Activated effector memory CD4-positive, alpha-beta T cell treated with anti-CD3 and anti-CD28 coated beads, Interleukin-2, amount 50 U/mL, for 16 hours (primary cell): ENCODE results near the gene GPR62.
A peak's percentile ranks its signal among the peaks of the same experiment; 100 is the strongest.

Source experiments
- DNase-seq: peaks from one replicate; pipeline ENCODE4 v3.0.0-alpha.2; 2020

The GPR62 gene

DNA sequence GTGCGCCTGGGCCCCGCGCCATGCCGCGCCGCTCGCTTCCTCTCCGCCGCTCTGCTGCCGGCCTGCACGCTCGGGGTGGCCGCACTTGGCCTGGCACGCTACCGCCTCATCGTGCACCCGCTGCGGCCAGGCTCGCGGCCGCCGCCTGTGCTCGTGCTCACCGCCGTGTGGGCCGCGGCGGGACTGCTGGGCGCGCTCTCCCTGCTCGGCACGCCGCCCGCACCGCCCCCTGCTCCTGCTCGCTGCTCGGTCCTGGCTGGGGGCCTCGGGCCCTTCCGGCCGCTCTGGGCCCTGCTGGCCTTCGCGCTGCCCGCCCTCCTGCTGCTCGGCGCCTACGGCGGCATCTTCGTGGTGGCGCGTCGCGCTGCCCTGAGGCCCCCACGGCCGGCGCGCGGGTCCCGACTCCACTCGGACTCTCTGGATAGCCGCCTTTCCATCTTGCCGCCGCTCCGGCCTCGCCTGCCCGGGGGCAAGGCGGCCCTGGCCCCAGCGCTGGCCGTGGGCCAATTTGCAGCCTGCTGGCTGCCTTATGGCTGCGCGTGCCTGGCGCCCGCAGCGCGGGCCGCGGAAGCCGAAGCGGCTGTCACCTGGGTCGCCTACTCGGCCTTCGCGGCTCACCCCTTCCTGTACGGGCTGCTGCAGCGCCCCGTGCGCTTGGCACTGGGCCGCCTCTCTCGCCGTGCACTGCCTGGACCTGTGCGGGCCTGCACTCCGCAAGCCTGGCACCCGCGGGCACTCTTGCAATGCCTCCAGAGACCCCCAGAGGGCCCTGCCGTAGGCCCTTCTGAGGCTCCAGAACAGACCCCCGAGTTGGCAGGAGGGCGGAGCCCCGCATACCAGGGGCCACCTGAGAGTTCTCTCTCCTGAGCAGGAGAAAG lies 951 bp downstream of the GPR62 start:
- peak; percentile 74 for DNase-seq

DNA sequence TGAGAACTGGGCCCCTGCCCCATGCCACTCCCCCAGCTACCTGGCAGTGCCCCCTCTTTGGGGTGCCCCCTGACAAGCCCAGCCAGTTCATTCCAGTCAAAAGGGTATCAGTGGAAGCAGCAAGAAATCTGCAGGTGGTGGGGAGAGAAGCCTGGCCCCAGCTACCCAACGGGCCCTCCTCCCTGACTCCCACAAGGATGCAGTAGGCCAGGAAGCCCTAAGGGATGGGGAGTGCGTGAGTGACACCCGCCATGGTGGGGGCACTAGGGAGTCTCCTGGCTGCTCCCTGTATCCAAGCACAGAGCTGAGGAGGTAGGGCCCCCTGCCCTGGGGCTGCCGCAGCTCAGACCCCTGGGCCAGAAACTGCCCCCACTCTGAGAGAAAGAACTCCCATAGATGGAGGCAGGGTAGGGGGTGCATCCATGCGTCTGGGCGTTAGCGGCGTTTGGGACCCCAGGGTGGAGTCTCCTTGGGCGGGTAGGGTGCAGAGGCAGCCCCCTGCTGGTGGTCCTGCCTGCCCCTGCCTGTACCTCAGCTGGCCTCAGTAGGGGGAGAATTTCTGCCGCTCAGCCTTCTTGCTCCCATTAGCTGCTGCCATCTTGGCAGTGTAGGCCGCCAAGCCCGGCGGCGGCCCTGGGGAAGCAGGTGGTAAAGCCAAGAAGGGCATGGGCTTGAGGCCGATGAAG lies 2.5 kb downstream of the GPR62 start:
- DNase-seq = no peak

DNA sequence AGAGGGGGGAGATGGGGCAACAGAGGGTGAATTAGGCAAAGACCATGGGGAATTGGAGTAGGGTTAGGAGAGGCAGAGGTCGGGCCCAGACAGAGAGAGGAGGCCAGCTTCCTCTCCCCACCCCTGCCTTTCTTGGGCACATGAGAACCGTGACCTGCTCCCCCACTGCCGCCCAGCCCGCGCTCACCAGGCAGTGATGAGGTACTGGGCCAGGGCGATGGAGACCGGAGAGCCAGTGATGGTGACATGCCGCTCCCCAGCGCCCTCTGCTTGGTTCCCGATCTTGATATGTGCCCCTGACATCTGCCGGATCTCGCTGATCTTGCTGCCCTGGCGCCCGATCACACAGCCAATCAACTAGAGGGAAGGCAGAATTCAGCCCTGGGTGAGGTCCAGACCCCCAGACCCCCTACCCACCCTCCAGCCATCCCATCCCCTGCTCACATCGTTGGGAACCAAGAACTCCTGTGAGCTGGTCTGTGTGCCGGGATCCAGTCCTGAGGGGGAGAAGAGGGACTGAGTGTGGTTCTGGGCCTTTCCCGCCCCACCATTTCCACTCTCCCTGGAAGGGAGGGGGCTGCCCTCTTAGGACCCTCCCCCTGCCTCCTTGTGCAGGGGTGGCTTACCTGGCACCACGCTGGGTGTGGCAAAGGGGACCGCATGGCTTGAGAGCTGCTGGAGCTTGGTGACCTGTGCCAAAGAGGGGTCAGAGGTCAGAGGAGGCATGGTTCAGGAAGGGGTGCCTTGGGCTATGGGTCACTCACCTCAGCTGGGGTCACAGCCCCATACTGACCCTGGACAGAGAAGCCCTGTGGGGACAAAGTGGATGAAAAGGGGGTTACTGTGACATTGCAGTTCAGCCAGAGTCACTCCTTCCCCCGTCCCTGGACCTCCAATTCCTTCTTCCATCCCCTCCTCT lies 3.7 kb downstream of the GPR62 start:
- no peak for DNase-seq

DNA sequence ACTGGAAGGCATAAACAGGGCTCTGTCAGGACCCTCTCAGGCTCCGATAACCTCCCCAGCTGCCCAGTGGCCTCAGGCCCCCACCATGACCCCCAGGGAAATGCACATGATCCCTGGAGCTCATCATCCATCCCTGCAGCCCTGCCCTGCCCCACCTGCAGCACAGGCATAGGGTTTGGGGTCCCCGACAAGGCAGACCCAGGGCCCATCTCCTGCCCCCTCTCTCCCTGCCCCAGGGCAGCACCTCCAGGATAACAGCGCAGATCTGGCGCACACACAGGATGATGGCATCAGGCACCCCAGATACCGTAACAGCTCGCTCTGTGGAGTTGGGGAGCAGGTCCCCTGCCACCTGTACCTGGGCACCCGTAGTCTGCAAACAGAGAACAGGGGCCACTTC lies 4.5 kb downstream of the GPR62 start:
- no peak for DNase-seq

DNA sequence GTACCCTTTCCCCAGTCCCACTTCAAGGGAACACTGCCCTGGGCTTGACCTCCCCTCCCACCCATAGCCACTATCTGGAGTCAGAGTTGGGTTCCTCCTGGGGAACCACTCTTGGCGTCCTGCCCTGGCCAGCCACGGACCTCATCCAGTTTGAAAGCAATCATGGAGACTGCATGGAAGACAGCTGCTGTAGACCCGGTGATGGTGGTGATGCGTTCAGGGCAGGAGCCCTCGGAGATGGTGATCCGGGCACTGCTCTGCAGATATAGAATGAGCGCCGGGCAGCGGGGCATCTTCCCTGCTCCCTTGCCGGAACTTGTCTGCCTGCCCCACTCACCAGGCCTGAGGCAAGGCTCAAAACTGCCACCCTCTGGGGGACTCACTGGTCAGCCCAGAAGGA lies 5.2 kb downstream of the GPR62 start:
- DNase-seq = no peak

DNA sequence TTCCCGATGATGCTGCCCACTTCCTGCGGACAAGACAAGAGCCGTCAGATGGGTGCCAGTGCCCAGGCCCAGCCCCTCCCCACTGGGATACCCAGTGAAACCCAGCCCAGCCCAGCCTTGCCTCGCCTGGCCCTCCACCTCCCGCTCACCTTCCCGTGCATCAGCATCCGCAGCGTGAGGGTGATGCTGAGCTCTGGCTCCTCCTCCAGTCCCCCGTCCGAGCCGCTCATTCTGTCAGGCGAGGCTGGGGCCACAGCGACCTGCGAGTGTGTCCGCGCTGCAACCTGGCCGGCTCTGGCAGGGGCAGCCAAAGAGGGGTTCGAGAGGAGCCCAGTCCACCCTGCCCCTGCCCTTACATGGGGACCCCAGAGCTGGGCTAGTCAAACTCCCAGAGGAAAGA lies 5.8 kb downstream of the GPR62 start:
- no peak for DNase-seq

DNA sequence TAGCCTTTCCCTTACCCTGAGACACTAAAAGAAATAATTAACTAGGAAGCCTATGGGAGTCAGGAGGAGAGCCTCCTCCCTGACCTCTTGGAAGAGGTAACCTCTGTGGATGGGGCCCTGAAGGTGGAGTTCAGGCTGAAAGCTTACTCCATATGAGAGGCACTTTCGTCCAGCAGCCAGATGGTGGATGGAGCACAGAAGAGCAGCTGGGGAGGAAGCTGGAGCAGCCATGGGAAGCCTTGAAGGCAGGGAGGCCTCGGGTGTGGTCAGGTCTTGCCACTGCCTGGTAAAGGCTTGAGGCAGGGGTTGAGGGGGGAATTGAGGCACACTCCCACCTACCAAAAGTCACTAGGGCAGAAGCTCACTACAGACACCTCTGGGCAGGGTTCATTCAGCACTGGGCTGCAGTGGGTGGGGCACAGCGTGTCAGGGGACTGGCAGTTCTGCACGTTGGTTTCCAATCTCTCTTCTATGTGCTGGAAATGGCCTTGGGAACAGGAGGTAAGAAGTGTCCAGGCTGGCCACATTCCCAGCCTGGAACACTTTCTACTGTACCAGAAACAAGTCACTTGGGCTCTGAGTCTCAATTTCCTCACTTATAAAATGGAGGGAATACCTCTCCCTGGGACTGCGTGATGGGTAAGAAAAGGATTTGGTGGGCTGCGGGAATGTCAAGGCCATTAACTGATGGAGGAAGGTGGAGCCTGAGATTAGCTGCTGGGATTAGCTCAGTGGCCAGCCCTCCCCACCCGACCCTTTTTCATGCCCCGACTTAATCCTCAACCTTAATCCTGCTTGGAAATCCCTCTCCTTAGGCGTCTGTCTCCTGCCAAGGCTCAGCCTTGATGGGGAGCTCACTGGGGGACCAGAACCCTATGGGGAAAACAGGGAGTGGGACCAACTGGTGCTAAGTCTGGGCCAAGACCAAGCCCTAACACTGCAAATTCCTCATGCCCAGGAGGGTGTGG lies 6.7 kb downstream of the GPR62 start:
- DNase-seq = no peak

DNA sequence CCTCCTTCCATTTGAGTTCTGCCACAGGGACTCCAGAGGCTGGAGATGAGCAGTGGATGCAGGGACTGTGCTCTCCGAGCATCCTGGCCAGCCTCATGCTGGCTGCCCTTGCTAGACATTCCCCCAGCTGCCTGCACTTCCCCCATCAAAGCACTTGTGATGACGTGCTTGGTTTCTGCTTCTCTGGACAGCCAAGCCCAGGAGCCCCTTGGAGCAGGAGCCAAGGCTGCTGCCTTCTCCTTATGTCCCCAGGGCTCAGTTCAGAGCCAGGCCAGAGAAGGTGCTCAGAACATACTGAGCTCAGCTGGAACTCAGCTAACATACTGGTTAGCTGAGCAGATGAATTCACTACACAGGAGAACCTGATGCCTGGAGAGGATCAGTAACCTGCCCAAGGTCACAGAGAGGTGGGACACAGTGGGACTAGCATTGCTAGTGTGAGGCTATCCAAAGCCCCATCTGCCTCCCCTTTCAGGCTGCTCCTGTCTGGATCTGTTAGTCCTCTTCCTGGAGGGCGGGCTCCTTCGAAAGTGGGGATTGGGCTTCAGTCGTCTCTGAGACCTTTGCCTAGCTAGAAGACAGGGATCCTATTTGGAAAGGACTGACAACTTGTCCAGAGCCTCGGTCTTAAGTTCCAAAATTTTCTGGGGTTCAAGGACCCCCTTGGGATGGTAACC lies 7.8 kb downstream of the GPR62 start:
- DNase-seq = no peak

DNA sequence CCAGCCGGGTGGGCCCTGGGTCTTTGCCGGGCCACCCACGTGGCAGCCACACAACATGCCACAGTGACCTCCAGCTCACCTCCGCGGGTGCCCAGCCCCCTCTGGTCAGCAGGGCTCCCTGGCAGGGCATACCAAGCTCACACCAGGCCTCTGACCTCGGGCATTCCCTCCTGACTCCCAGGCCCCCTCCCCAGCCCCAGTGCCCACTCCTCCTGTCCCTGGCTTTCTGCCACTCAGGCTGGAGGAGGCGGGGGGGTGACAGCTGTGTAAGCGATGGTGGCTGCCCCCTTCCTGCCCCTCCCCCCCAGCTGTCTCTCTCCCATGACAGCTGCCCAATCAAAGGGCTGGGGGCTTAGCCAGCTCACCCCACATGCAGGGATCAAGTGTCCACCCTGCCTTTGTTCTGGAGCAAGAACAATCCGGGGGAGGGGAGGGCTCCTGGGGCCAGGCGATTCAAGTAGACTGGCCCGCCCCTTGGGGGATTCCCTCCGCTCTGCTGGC lies 8.8 kb downstream of the GPR62 start:
- no peak for DNase-seq

DNA sequence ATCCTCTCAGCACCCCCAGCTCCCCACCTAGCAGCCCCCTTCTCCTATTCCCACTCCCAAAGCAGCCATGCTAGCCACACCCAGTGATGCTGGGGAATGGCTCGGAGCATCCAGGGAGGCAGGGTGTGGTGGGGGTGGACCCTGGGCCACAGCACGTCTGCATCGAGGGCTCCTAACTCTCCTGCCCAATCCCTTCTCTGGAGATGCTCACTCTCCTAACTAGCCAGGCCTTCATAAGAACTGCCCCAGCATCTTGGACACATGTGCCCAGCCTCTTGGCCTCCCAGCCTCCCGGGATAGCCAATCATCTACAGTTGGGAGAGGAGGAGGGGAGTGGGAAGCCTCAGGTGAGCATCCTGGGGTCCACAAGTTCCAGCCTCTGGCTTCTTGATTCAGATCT lies 9.3 kb downstream of the GPR62 start:
- DNase-seq = no peak

DNA sequence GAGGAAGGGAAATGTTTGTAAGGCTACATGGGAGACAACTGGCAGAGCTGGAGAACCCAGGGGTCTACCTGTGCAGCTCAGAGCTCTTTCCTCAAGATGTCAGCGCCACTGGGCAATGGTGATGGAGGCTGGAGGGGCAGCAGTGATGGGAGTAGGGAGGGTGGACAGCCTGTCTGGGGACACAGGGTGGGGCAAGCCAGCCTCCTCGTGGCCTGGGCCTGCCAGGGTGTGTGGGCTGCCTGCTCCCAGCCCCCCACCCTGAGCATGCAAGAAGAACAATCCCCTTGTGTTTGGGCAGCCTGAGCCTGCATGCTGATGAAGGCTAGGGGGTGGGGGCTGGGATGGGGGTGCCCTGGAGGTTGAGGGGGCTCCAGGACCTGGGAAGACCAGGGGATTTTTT lies 10.8 kb downstream of the GPR62 start:
- no peak for DNase-seq

DNA sequence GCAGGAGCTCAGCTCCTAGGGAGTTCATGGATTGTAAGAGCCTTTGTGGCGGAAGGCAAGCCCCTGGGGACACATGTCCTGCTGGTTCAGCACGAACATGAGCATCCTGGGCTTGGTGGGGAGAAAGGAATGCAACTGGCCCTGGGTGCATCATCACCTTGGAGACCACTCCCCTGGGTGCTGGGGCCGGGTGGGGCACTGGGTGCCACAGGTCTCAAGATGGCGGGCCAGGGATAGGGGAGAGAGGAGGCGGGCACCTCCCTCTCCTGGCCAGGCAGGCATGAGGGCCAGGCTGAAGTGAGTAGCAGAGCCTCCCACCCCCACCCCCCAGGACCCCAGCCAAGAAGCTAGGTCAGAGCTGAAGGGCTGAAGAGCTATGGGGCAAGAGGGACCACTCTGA lies 11.3 kb downstream of the GPR62 start:
- DNase-seq = no peak

DNA sequence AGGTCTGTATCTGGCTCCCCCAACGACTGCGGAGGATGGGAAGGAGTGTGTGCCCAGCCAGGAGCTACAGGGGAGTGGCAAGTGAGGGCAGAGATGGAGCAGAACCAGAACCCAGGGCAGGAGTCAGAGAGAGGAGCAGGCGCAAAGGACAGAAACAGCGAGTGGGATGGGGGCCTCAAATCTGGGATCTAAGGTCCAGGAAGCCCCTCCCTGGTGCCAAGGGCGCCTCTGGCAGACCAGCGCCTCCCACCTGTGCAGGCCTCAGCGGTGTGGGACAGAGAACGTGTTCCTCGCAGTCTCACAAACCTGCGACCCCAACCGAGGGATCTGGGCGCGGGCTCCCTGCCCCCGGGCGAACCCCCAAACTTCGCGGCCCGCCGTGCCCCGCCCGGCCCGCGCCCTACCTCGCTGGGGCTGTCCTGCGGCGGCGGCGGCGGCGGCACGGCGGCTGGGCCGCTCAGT lies 11.8 kb downstream of the GPR62 start:
- DNase-seq = no peak

DNA sequence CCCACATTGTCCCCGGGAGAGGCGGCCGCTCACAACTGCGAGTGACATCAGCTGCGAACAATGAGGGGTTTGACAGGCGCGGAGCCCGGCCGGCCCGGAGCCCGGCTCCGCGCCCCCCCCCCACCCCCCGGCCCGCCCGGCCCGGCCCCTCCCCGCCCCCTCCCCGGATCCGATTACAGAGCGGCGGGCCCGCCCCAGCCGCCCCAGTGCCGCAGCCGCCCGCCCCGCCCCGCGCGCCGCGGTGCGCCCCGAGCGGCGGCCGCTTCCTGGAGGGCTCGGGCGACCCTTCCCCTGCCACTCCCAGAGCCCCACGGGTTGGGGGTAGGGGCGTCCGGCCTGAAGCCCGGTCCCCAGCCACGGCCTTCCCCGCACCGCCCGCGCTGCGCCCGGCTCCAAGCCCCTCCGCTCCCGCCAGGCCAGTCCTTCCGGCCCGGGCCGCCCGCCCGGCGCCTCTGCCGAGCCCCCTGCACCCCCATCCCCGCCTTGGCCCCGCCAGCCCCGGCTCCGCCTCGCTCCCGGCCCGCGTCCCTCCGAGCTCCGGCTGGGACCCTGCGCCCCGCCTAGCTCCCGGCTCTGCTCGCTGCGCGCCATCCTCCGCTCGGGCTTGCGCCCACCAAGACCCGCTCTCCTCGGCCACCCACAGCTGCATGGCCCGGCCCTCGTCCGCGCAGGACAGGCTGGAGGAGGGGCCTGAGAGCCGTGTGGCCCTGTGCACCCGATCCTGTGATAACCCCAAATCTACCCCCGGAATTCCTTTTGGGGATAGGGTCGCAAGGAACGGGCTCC lies 12.4 kb downstream of the GPR62 start, which contains the start of gene PCBP4:
PCBP4 (minus strand) TSS at position 71 of the 786 bp plus-strand sequence. CDS start 6,214 bp downstream, outside the sequence.
- peak; percentile 79 for DNase-seq

DNA sequence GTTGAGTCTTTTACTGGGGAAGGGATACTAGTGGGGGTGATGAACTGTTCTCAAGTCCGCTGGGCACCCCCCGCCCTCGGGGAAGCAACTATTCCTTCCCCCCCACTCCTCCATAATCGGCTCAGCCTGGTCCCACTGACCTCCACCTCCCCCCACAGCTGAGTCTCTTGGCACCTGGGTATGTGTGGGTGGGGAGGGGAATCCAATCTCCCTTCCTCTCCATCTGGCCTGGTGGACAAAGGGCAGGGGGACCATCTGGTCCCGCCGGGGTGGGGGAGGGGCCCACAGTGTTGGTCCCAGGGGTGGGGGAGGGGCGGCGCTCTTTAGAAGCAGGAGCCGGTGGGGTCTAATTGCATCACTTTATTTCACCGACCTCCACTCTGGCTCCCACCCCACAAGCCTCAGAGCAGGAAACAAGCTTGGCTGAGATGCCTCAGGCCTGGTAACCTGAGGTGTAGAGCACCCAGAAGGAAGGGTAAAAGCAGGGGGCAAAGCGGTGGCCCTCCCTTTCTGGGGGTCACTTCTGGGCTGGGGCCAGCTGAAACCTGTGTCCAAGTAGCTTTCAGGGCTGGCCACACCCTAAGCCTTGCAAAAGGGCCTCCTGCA lies 13.1 kb downstream of the GPR62 start:
- DNase-seq = no peak

DNA sequence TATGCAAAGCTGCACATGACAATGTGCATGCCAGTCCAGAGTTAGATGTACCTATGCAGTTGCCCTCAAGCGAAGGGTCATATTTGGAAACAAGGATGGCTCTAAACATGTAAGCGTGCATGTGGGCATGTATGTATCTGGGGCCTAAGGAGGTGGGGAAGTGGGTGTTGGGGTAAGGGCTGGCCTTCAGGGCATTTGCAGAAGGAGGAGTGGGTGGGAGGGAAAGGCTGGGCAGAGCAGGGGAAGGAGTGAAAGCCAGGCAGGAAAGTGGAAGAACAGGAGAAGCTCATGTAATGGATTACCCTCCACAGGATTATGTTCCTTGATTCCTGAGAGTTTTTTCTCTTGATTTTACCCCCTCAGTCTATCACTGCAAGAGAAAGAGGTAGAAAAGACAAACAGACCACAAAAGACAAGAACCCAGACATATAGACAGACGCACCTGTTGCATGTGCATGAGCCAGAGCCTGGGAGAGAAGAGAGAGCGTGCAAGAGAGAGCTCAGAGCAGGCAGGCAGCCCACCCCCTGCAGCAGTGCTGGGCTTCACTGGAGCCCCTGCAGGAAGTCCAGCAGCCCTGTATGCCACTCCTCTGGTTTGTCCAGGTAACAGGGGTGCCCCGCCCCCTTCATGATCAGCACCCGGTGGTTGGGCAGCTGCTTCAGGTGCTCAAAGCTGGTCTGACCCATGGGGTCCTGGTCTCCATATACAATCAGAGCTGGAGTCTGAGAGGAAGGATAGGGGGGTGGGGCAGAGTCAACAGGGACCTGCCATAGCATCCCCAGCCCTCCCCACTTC lies 13.9 kb downstream of the GPR62 start:
- no peak for DNase-seq

DNA sequence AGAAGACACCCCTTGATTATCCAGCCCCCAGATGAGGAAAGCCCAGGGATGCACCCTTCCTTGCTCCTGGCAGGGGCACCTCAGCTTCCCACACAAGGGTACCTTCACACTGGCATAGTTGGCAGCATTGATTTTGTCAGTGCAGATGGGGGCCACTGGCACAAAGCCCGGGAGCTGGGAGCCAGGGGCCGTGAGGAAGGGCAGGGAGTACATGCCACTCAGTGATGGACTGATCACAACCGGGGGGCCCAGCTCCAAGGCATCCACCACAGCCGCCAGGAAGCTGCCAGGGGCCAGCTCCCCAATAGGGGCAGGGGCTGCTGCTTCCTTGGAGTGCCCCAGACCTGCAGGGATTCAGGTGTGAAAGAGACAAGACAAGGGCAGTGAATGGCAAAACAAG lies 14.7 kb downstream of the GPR62 start:
- no peak for DNase-seq

DNA sequence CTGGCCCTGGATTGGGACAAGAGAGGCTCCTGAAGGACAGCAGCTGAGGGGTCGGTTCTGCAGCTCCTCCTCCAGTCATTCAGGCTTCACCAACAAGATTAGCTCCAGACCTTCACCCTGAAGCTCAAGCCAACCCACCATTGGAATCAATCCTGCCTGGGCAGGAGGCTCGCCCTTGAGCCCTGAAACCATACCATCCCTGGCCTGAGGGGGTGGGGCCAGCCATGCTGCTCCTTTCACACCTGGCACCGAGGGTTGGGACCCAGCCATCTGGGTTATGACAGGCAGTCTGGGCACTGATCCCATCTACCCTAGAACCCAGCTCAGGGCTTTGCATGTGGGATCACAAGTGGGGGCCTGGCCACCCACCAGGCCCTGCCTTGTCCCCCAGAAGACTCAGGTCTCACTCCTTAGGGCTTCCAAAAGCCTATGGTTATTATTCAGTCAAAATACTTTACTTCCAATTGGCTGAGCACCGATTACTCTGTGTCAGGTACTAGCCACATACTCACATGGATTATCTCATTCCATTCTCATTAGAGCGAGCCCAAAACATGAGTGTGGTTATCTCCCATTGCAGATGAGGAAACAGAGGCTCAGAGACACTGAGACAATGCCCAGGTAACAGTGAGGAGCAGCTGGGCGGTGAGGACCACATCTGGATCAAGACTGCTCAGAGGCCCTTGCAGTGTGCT lies 15.6 kb downstream of the GPR62 start:
- DNase-seq = no peak
